Activated CD4-positive, alpha-beta T cell treated with anti-CD3 and anti-CD28 coated beads for 1 hour (primary cell): ENCODE measurements around the gene MINPP1.
A peak's percentile ranks its signal among the peaks of the same experiment; 100 is the strongest.
"Not testable (repeated sequence)": the region's sequence is repeated elsewhere in the genome, so short reads cannot be mapped to it uniquely, and the experiment has no call there.

Experiments
- DNase-seq: peaks from one replicate; pipeline ENCODE4 v3.0.0-alpha.2; 2020

MINPP1 gene

GRCh38 chr10:87504640-87505365 lies at the start of gene MINPP1:
TSS of gene MINPP1 (plus strand) at chr10:87504893. CDS start at chr10:87504916, 23 bp downstream.
- DNase-seq: peak; percentile 58

GRCh38 chr10:87456586-87457220 lies 48.0 kb upstream of the MINPP1 start:
- not testable (repeated sequence) for DNase-seq

- not testable (repeated sequence) for DNase-seq
These were observed 42.9 kb upstream of the MINPP1 start for GRCh38 chr10:87461751-87462150.

- DNase-seq: not testable (repeated sequence)
These were observed 37.8 kb upstream of the MINPP1 start for GRCh38 chr10:87466849-87467248.

GRCh38 chr10:87488733-87489132 lies 16.0 kb upstream of the MINPP1 start:
- DNase-seq: not testable (repeated sequence)

- not testable (repeated sequence) for DNase-seq
These were observed 14.4 kb upstream of the MINPP1 start for GRCh38 chr10:87490285-87490684.

- DNase-seq: not testable (repeated sequence)
These were observed 12.2 kb upstream of the MINPP1 start for GRCh38 chr10:87492450-87492849.

GRCh38 chr10:87495446-87495845 lies 9.2 kb upstream of the MINPP1 start:
- DNase-seq: not testable (repeated sequence)

GRCh38 chr10:87497386-87497785 lies 7.3 kb upstream of the MINPP1 start:
- not testable (repeated sequence) for DNase-seq

- DNase-seq: not testable (repeated sequence)
These were observed 6.4 kb upstream of the MINPP1 start for GRCh38 chr10:87498106-87498789.

- DNase-seq: no peak
These were observed 4.0 kb upstream of the MINPP1 start for GRCh38 chr10:87500646-87501048.

GRCh38 chr10:87503401-87503800 lies 1.3 kb upstream of the MINPP1 start:
- DNase-seq: no peak

- DNase-seq: no peak
These were observed 807 bp upstream of the MINPP1 start for GRCh38 chr10:87503886-87504285.

GRCh38 chr10:87504307-87504639 lies 420 bp upstream of the MINPP1 start:
- no peak for DNase-seq

GRCh38 chr10:87505366-87506111 lies 846 bp downstream of the MINPP1 start:
- no peak for DNase-seq

- no peak for DNase-seq
These were observed 2.3 kb downstream of the MINPP1 start for GRCh38 chr10:87506956-87507355.

GRCh38 chr10:87507879-87508483 lies 3.3 kb downstream of the MINPP1 start:
- no peak for DNase-seq

- DNase-seq: no peak
These were observed 4.1 kb downstream of the MINPP1 start for GRCh38 chr10:87508837-87509236.

GRCh38 chr10:87510025-87510424 lies 5.3 kb downstream of the MINPP1 start:
- no peak for DNase-seq

- DNase-seq: no peak
These were observed 6.8 kb downstream of the MINPP1 start for GRCh38 chr10:87511526-87511925.

GRCh38 chr10:87518937-87519336 lies 14.2 kb downstream of the MINPP1 start:
- DNase-seq: no peak

GRCh38 chr10:87519582-87519981 lies 14.9 kb downstream of the MINPP1 start:
- no peak for DNase-seq

- no peak for DNase-seq
These were observed 19.0 kb downstream of the MINPP1 start for GRCh38 chr10:87523731-87524130.
